Measurements from ENCODE around the gene AHSG. TPM values are rescaled to one million over a fixed set of nuclear protein-coding genes. Genes with fewer than 3 reads are reported as not detected.

Gene AHSG
- polyA plus RNA-seq, 1 experiment, result not detected

- POLR2A ChIA-PET, result interaction anchor here (1.0 to 1.9 kb wide), 2 partner anchors 27 to 169 kb away, joined by 3 to 13 read pairs; partner anchors contain the start of gene EIF4A2
- H3K4me3 ChIP-seq (ENCODE audit: low read depth, low read length), result no peak overlapping the region
- CTCF ChIA-PET, result interaction anchor here (0.6 to 5.9 kb wide), 41 partner anchors 10 to 1101 kb away, joined by 3 to 186 read pairs (median 4); partner anchors contain the start of genes DNAJB11, EIF4A2, RFC4 and TBCCD1
Measured at GRCh38 chr3:186614266-186614596, 1.4 kb downstream of the AHSG start.

GRCh38 chr3:186614597-186615483 is 2.0 kb downstream of the AHSG start:
- POLR2A ChIA-PET, result interaction anchor here (1.0 to 1.9 kb wide), 2 partner anchors 26 to 169 kb away, joined by 3 to 13 read pairs; partner anchors contain the start of gene EIF4A2
- TF ChIP-seq CTCF (IDR thresholded peaks at IDR 0.05; ENCODE audit: low read depth, low read length), result peak; percentile 99
- no peaks in the 10 kb centered on the region for H3K9me3 ChIP-seq (ENCODE audit: control insufficient read depth, insufficient read depth, low read length)
- peak; percentile 46 for DNase-seq (ENCODE audit: low read depth, low spot score)
- CTCF ChIA-PET, result interaction anchor here (0.6 to 5.9 kb wide), 49 partner anchors 10 to 1100 kb away, joined by 3 to 186 read pairs (median 4); partner anchors contain the start of genes DNAJB11, EIF4A2, RFC4 and TBCCD1
- no peak overlapping the region for H3K4me3 ChIP-seq (ENCODE audit: low read depth, low read length)
- peaks cover 14% of the 10 kb centered on the region for H3K27me3 ChIP-seq (ENCODE audit: control insufficient read depth, insufficient read depth, low read length)
- no peak overlapping the region for H3K27ac ChIP-seq (ENCODE audit: low read depth, low read length)

More at GRCh38 chr3:186614266-186614596, 1.4 kb downstream of the AHSG start:
- TF ChIP-seq CTCF (IDR thresholded peaks at IDR 0.05; ENCODE audit: low read depth, low read length), result no peak
- no peak for DNase-seq (ENCODE audit: low read depth, low spot score)
- H3K27me3 ChIP-seq (ENCODE audit: control insufficient read depth, insufficient read depth, low read length), result peaks cover 15% of the 10 kb centered on the region
- no peak overlapping the region for H3K27ac ChIP-seq (ENCODE audit: low read depth, low read length)
- no peaks in the 10 kb centered on the region for H3K9me3 ChIP-seq (ENCODE audit: control insufficient read depth, insufficient read depth, low read length)

- H3K9me3 ChIP-seq (ENCODE audit: control insufficient read depth, insufficient read depth, low read length), result no peaks in the 10 kb centered on the region
- H3K4me3 ChIP-seq (ENCODE audit: low read depth, low read length), result no peak overlapping the region
- no peak overlapping the region for H3K27ac ChIP-seq (ENCODE audit: low read depth, low read length)
- peaks cover 14% of the 10 kb centered on the region for H3K27me3 ChIP-seq (ENCODE audit: control insufficient read depth, insufficient read depth, low read length)
- DNase-seq (ENCODE audit: low read depth, low spot score), result no peak
- ChIA-PET CTCF (interaction anchor here (0.6 to 5.9 kb wide), 35 partner anchors 8 to 1103 kb away, joined by 3 to 186 read pairs (median 6); partner anchors contain the start of genes DNAJB11, RFC4, RPL39L and TBCCD1), POLR2A (interaction anchor here (1.9 kb wide), 1 partner anchor 167 kb away, joined by 36 read pairs; the partner anchor contains the start of gene EIF4A2)
- TF ChIP-seq CTCF (IDR thresholded peaks at IDR 0.05; ENCODE audit: low read depth, low read length), result no peak
Measured at GRCh38 chr3:186616299-186616617, 3.4 kb downstream of the AHSG start.

- H3K27ac ChIP-seq (ENCODE audit: low read depth, low read length), result no peak overlapping the region
Measured at GRCh38 chr3:186617036-186617946, 4.4 kb downstream of the AHSG start.

More at GRCh38 chr3:186617036-186617946, 4.4 kb downstream of the AHSG start:
- POLR2A ChIA-PET, result interaction anchor here (0.8 to 1.9 kb wide), 3 partner anchors 47 to 171 kb away, joined by 3 to 36 read pairs (median 4); partner anchors contain the start of genes DNAJB11 and EIF4A2
- no peaks in the 10 kb centered on the region for H3K9me3 ChIP-seq (ENCODE audit: control insufficient read depth, insufficient read depth, low read length)
- H3K4me3 ChIP-seq (ENCODE audit: low read depth, low read length), result peak overlapping the region; percentile 49
- TF ChIP-seq CTCF (IDR thresholded peaks at IDR 0.05; ENCODE audit: low read depth, low read length), result peak; percentile 92
- H3K27me3 ChIP-seq (ENCODE audit: control insufficient read depth, insufficient read depth, low read length), result peaks cover 12% of the 10 kb centered on the region
- DNase-seq (ENCODE audit: low read depth, low spot score), result peak; percentile 93
- CTCF ChIA-PET, result interaction anchor here (0.6 to 5.9 kb wide), 57 partner anchors 9 to 1102 kb away, joined by 3 to 186 read pairs (median 4); partner anchors contain the start of genes DNAJB11, ETV5, RFC4 and RPL39L

Measured in AG04450 (cell line).